HuH-7.5 (cell line): Measurements from ENCODE around the gene GSE1.

ENCODE experiments used
- DNase-seq: peaks from one replicate; pipeline ENCODE4 v3.0.0; 2011; ENCODE audit warnings: low spot score

GSE1 gene

DNA sequence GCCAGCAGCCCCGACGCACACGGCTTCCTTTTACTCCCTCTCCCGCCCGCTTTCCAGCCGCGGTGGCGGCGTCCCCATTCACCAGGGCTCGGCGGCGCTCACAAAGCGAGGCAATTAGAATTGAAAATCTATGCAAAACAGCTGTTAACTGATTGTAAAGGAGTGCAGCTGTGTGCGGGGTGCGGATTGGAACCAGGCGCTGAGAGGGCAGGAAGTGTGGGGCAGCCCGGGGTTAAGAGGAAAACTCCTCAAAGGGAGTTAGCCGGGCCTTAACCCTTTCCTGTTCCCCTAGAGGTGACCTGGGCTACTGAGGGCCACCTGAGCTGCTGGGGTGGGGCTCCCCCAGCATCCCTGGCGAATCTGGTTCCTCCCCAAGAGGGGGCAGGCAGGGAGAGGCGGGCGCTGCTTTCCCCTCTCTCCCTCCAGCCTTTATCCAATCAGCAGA is 5.8 kb upstream of the GSE1 start:
- no peak for DNase-seq

DNA sequence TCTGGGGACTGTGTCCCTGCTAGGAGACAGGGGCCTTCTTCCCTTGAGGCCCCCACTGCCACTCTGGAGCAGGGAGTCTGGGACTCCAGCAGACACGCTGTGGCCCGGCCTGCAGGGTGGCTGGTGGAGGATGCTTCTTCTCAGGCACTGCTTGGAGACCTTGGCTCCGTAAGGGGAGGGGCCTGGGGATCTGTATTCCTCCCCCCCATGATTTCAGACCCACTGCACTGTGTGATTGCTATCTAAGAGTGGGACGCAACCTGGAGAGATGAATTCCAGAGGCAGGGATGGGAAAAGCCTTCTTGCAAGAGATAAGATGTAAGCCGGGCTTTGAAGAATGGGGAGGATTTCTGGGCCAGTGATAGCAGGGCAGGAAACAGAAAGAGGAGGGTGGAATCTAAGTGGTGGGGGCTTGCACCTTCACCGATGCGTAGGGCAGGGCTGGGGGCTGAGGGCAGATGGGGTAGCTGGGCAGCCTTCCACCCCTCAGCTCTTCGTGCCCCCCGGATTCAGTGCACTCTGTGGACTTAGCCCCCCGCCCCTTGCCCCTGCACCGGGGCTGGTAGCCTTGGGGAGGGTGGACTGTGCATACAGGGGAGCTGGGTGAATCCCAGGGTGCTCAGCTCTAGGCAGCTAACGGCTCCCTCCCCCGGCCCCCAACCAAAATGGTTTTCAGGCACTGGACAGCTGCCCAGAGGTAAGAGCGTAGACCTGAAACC is 5.2 kb upstream of the GSE1 start:
- no peak for DNase-seq

DNA sequence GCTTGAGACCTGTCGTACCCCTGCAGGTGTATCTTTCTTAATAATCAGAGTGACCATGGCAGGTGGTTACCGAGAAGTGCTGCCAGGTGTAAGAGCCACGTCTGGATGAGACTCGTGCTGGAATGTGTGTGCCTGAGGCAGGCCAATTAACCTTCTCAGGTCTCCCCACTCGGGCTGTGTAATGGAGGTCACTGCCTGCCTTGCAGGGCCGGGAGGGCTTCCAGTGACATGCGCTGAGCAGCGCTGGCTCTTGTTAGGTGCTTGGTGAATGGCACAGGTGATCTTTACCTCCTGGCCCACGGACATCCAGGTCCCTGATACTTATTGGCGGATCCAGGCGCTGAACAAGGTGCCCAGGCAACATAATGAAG is 4.6 kb upstream of the GSE1 start:
- no peak for DNase-seq

DNA sequence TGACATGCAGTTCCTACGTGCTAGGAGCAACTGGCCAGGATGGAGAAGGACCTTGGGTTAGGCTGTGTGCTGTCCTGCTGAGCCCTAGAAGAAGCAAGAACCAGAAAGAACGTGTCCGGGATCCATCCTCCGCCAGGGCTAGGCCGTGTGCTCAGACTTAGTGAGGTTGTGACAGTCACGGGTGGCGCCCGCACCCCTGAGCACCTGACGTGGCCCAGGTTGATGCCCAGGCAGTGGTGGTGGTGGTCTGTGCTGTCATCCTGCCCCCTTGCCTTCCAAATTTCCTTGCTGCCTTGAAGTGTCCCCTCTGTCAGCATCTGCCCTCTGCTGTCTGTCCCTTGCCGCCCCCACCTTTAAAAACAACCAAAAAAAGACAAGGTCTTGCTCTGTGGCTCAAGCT is 4.2 kb upstream of the GSE1 start:
- no peak for DNase-seq

DNA sequence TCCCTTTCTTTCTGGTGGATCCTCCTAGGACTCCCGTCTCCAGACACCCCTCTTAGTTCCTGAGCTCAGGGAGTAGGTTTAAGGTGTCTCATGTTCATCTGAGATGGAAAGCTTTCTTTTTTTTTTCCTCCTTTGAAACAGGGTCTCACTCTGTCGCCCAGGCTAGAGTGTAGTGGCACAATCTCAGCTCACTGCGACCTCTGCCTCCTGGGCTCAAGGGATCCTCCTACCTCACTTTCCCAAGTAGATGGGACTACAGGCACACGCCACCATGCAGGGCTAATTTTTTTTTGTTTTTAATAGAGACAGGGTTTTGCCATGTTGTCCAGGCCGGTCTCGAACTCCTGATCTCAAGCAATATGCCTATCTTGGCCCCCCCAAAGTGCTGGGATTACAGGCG is 3.6 kb upstream of the GSE1 start:
- no peak for DNase-seq

DNA sequence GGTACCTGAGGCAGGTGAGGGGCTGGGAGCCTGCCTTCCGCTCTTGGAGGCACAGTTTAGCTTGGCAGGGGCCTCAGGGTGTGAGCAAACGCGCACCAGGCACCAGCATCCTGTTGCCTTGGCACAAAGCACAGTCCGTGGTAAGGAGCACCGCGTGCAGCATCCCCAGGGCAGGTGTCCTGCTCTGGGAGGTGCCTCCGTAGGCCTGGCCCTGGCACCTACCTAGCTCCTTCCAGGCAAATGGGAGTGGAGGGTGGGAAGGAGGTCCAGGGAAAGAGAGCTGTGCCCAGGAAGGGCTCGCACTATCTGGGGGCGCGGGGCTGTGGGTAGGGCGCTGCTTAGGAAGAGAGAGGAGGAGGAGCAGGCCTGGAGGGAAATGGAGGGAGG is 3.1 kb upstream of the GSE1 start:
- no peak for DNase-seq

DNA sequence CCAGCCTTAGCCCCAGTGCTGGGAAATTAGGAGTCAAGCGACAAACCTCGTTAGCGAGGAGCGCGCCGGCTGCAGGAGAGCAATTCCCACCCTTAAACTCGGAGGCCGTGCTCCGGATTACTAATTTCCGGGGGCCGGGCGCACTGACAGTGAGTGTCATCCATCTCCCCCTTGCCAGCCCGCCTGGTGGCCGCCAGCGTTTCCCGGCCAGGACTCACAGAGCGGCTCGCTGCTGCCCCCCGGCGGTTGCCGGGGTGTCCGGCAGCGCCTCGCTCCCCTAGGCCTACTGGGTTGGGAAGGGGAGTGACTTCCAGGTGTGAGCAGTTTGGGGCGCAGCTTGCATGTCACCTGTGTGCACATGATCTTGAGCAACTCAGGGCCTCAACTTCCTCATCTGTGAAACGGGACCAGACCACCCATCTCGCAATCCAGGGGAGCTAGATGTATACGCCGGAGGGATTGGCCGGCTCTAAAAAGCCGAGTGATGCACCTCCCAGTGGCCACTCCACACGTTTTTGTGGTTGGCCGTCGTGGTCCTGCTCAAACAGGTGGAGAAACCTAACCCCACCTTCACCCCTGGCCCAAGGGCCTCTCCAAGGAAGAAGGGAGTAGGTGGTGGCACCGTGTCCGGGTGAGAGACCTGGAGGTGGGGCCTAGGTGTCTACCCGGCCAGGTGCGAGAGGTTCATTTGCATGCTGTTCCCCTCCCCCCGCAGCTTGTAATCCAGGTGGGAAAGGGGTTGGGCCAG is 2.5 kb upstream of the GSE1 start:
- DNase-seq, result peak; percentile 95

DNA sequence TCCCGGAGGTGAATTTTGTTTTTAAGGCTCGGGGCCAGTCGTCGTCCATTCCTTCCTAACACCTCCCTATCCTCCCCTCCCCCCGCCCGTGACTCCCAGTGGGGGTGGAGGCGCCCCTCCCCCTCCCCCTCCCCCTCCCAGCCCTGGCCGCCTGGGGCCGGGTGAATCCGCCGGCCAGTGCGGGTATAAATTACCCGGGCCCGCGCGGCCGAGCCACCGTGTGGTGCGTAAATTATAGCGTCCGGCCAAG is 2.0 kb upstream of the GSE1 start:
- DNase-seq, result no peak

DNA sequence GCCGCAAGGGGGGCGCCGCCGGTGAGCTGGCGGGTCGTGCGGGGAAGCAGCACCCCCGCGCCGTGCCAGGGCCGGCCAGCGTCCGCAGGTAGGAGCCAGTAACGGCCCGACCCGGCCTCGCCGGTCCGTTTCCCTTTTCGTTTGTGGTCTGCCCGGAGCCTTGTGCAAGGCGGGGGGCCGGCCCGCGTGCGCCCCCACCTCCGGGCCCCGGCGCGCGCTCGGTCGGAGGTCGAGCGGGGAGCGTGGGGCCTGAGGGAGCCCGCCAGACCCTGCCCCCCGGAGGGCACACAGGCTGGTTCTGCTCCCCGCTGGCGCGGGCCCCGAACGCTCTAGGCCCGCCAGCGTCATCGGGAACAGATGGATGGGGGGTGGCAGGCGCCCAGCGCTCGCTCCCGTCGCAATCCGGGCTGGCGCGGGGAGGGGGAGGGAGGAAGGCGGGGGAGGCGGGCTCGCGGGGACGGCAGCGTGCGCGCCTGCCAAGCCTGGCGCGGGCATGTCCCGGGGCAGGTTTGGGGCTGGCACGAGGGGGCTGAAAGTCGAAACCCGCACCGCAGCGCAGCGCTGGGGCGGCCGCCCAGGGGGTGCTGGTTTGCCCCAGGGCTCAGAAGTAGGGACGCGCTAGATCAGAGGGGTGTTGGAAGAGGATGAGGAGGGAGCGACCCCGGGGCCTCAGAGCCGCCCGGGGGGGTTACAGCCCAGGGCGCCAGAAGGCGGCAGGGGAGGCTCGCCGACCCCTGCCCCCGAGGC is 1.5 kb upstream of the GSE1 start:
- DNase-seq, result peak; percentile 86

DNA sequence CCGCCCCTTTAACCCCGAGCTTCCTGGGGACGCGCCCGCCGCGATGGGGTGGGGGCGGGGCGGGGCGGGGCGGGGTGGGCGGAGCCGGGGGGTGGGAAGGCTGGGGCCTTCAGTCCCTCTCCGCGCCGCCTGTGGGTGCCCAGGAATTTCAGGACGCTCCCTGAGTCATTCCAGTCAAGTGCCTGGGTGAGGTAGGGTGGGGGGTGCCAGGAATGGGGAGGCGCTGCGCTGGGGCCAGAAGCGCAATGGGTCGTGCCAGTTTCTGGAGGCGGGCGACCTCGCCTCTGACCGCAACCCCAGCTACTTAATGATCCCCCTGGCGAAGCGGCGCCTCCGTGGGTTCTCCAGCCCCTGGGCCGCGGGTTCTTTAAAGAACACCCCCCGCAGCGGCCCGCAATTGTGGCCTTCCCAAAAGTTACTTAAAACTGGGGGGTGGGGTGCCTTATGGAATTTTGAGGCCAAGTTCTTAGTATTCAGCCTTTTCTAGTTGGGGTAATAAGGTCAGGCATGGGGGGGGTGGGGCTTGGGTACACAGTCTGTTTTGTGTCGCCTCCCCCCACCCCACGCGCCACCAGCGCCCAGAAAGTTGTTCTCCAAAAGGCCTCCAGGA is 826 bp upstream of the GSE1 start:
- peak; percentile 92 for DNase-seq

DNA sequence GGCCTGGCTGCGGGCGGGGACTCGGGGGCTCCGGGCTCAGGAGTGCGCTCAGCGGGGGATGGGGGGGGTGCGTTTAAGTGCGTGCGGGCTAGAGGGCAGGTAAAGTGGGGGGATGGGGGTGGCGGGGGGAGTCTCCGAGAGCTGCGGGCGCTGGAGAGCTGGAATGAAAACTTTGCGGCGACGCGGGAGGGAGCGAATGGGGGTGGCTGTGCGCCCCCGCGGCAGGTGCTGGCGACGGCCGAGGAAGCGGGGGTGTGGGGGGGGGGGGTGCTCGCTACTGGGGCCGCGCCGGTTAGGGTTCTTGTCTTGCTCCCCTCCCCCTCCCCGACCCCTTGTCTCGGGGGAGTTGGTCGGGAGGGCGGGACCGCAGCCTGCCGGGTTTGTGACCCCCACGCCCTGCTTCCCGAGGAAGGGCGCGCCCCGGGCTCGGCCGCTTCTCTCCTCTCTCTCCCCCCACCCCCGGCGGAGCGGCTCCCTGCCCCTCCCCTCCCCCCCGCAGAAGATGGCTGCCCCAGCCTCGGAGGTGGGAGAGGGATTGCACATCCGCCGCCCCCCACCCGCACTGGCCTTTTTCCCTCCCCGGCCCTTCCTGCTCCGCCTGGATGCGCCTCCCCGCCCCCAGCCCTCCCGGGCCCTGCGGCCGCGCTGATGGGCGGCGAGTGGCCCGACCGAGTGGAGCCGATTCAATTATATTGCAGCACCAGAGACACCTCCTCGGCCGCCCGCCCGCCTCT is 649 bp downstream of the GSE1 start:
- DNase-seq, result peak; percentile 73

DNA sequence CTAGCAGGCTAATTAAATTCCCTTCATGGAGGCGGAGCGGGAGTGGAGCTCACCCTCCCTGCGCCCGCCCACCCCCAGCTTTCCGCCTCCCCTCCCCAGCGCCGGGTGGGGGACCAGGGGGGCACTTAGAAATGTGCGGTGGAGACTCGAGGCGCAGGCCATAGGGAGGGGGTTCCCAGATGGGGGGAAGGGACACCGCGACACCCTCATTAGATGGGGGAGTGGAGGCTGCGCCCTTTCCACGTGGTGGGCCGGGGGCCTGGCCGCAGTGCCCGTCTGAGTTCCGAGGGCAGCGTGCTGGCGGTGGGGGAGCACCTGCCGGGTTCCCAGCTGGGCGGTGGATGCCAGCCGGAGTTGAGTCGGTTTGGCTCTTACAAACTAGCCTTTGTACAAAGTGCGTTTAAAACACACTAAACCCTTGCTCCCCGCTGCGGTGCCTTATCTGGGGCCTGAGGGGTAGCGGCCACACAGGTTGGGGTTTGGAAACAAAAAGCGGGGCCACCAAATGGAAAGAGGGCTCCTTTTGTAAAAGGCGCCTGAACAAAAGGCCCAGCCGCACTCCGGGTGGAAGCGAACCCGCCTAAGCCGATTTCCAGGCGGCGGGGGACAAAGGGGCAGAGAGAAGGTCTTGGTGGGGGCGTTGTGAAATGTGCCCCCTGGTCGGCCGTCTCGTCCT is 1.4 kb downstream of the GSE1 start:
- no peak for DNase-seq

DNA sequence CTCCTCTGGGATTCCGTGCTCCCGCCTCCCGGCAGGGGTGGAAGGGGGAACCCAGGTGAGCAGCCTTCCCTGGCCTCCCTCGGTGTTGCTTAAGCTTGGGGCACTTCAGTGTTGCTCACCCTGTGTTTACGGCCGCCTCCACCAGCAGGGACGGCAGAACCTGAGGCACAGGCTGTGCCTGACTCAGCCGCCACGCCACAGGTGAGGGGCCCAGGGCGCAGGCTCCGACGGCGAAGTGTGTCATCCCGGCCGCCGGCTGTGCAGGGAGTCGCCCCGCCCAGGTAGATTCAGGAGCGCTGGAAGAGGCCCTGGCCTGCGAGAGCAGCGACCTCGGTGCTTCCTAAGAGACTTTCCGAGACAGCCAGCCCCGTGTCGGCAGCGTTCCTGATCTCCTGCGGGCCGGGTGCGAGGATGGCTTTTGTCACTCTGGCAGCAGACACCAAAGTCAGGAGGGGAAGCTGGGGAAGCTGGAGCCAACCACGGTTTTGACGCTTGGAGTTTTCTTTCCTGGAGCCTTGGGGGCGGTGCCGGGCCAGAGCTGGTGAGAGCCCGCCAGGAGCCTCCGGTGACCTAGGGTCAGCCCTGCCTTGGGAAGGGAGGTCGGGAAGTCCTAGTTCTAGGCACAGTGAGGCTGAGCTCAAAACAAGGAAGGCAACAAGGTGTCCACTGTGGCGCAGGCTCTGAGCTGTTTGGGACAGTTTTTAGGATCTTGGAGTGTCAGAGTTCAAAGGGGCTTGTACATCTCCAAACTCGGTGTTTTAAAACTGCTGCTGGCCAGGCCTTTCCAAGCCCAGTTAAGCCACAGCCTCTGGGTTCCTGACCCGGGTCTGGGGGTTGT is 2.1 kb downstream of the GSE1 start:
- peak; percentile 82 for DNase-seq

DNA sequence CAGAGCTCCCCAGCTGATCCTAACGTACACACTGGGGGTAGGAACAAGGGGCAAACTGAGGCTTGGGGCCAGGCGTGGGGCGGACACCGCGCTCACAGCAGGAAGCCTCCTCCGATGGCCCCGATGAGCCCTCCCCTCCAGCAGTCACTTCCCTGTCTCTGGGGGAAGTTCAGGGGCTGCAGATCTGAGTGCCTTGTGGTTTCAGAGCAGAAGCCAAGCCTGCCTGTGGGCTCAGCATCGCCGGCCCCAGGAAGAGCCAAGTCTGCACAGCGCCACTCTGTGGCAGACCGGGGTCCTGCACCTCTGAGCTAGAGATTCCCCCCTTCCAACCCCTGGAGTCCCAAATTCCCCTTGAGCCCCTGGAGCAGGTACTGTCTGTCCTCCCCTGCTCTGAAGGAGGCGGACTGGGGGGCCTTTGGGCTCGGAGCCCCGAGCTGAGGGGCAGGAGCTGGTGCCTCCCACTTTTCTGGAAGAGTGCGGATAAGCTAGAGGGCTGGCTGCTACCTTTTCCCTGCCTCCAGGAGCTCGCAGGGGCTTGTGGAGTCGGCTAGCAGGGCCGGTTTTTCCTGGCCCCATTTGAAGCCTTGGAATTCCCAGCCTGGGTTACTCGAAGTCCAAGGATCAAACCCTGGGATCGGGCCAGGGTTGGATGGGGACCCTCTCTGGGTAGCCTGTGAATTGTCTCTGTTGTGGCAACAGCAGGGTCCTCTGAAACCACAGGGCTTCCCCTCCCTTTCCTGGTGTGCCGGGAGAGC is 2.9 kb downstream of the GSE1 start:
- DNase-seq, result peak; percentile 95

DNA sequence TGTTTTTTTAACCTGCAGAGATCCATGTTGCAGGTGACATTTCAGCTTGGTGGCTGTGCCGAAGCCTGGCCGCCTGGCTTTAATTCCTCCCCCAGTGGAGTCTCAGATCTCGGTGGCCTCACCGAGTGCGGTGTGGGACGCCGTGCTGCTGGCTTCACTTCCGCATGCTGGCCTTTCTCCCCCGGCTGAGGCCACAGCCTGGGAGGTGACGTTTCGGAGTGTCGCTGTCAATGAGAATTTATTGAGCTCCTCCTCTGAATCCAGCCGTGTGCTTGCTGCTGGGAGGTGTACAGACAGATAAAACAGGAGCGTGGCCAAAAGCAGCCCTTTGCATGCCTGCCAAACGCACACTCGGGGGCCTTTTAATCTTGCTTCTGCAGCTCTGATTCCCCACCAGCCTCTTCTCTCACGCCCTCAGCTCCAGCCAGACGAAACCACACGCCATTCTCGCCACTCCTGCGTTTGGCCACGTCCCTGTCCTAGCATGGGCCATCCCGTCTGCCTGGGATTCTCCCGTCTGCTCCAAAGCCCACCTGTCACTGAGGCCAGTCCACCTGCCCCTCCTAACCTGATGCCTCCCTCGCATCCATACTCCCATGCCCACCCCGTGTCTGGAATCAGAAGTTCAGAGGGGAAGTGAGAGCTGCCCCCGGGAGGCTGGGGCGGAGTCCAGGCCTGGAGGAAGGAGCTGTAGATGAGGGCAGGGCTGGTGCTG is 3.6 kb downstream of the GSE1 start:
- no peak for DNase-seq

DNA sequence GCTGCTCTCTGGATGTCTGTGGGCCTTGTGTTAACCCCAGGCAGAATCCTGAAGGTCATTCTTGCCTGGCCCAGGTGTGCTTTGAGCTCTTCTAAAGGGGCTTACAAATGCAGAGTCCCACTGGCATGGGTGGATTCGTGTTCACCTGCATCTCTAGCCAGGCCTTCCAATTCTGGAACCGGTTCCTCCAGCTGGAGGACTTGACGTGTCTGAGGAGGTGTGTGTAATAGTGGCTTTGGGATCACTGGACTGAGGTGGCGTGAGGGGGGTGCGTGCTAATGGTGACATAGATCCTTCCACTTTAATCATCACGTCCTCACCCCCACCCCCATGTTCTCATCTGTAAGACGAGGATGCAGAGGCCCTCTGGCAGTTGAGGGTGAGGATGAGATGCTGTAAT is 4.8 kb downstream of the GSE1 start:
- DNase-seq, result no peak

DNA sequence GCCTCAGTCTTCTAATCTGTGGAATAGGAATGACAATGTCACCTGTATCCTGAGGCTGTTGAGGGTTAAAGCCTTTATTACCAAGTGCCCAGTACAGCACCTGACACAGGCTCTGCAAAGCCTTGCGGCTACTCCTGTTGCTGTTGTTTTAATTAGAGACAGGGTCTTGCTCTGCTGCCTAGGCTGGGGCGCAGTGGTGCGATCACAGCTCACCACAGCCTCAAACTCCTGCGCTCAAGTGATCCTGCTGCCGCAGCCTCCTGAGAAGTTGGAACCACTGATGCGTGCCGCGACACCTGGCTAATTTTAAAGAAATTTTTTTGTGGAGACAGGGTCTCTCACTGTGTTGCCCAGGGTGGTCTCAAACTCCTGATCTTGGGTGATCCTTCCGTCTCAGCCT is 5.4 kb downstream of the GSE1 start:
- DNase-seq, result no peak

DNA sequence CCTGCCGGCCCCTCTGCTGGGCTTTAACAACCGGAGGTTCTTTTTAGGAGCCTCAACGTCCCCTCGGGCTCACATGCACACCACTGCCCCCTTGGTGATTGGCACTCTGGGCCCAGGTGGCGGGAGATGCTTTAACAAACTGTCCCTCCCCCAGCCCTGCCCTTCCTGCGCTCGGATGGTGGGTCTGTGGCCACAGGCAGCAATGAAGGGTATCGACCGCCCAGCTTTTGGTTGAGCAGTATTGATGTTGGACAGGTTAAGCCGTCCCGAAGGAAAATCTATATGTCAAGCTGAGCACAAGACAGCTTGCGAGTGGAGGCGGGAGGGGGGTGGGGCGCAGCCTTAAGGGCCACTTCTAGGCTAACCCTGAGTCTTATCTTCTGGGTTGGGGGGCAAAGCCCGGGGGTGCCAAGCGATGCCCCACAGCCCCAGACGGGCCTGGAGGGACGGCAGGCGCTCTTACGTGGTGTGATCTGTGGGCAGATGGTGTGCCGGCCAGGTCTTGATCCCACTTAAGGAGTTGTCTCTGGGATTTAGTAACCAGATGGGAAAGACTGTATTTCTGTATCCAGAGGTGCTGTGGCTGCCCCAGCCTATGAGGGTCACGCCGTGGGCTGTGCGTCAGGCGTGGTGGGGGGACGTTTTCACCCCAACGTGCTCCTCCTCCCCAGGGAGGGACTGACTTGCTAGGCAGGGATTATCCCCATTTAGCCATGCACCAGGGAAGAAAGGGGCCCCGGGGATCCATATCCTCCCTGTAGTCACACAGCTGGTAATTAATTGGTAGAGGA is 6.2 kb downstream of the GSE1 start:
- no peak for DNase-seq

DNA sequence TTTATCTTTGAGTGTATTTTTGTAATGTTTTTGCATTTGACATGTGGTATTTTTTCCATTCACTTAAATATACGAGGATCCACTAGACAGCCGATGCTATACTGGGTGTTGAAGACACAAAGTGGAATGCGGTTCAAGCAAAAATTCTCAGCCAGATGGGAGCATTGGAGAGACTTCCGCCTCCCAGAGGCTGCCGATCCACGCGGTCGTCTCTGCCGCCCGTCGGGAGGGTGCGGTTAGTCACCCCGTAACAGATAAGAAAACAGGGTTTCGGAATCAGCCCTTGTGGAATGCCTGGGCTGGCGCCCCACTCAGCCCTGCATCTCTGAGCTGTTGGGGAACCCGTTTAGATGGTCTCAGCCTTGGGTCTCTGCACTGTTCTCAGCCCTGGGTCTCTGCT is 7.3 kb downstream of the GSE1 start:
- no peak for DNase-seq
